Parathyroid adenoma (tissue), 2 donors: ENCODE results near the gene NFIX.

Source experiments
- H2AFZ ChIP-seq: fragments of 300-600 bp; sonication (generic); one replicate; pipeline ENCODE4 v1.7.0; 2017; ENCODE audit warnings: antibody characterized with exemption, mild to moderate bottlenecking
- H3K27ac ChIP-seq: fragments of 300-600 bp; sonication (generic); one replicate; pipeline ENCODE4 v1.7.0; 2017
- H3K27me3 ChIP-seq: fragments of 300-600 bp; sonication (generic); one replicate; pipeline ENCODE4 v1.7.0; 2017; ENCODE audit warnings: low read length; ENCODE audit not compliant: control insufficient read depth, insufficient read depth
- H3K36me3 ChIP-seq: fragments of 300-600 bp; sonication (generic); one replicate; pipeline ENCODE4 v1.7.0; 2017; ENCODE audit warnings: low read length; ENCODE audit not compliant: control insufficient read depth, insufficient read depth
- H3K4me1 ChIP-seq: fragments of 300-600 bp; sonication (generic); one replicate; pipeline ENCODE4 v1.7.0; 2017; ENCODE audit warnings: control low read depth
- H3K4me2 ChIP-seq: fragments of 300-600 bp; sonication (generic); one replicate; pipeline ENCODE4 v1.7.0; 2017; ENCODE audit warnings: low read length
- H3K4me3 ChIP-seq: fragments of 300-600 bp; sonication (generic); one replicate; pipeline ENCODE4 v1.7.0; 2017; ENCODE audit warnings: low read depth, low read length
- H3K79me2 ChIP-seq: fragments of 300-600 bp; sonication (generic); one replicate; pipeline ENCODE4 v1.7.0; 2017; ENCODE audit warnings: control low read depth
- H3K9ac ChIP-seq: fragments of 300-600 bp; sonication (generic); one replicate; pipeline ENCODE4 v1.7.0; 2017; ENCODE audit warnings: mild to moderate bottlenecking
- H3K9me3 ChIP-seq: fragments of 300-600 bp; sonication (generic); one replicate; pipeline ENCODE4 v1.7.0; 2017; ENCODE audit warnings: low read length; ENCODE audit not compliant: control insufficient read depth
- TF ChIP-seq, protein P1 (sequence below): fragments of 300-600 bp; sonication (generic); IDR thresholded peaks from one replicate; pipeline ENCODE4 v1.7.0; 2017; ENCODE audit warnings: antibody characterized with exemption, mild to moderate bottlenecking
- donor health status: primary hyperparathyroidism.

The NFIX gene

GRCh38 chr19:13039211-13039789 is 44.0 kb downstream of the NFIX start:
- Histone ChIP-seq H3K4me3 (no peak overlapping the region), H3K4me2 (no peak overlapping the region), H3K9ac (no peak overlapping the region), H3K79me2 (peaks cover 5% of the 10 kb centered on the region), H3K4me1 (no peaks in the 10 kb centered on the region), H3K36me3 (no peaks in the 10 kb centered on the region), H3K27ac (no peak overlapping the region), H3K9me3 (no peaks in the 10 kb centered on the region), H2AFZ (no peak overlapping the region), H3K27me3 (no peaks in the 10 kb centered on the region)
- TF ChIP-seq, protein P1, sequence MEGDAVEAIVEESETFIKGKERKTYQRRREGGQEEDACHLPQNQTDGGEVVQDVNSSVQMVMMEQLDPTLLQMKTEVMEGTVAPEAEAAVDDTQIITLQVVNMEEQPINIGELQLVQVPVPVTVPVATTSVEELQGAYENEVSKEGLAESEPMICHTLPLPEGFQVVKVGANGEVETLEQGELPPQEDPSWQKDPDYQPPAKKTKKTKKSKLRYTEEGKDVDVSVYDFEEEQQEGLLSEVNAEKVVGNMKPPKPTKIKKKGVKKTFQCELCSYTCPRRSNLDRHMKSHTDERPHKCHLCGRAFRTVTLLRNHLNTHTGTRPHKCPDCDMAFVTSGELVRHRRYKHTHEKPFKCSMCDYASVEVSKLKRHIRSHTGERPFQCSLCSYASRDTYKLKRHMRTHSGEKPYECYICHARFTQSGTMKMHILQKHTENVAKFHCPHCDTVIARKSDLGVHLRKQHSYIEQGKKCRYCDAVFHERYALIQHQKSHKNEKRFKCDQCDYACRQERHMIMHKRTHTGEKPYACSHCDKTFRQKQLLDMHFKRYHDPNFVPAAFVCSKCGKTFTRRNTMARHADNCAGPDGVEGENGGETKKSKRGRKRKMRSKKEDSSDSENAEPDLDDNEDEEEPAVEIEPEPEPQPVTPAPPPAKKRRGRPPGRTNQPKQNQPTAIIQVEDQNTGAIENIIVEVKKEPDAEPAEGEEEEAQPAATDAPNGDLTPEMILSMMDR = no peak

DNA sequence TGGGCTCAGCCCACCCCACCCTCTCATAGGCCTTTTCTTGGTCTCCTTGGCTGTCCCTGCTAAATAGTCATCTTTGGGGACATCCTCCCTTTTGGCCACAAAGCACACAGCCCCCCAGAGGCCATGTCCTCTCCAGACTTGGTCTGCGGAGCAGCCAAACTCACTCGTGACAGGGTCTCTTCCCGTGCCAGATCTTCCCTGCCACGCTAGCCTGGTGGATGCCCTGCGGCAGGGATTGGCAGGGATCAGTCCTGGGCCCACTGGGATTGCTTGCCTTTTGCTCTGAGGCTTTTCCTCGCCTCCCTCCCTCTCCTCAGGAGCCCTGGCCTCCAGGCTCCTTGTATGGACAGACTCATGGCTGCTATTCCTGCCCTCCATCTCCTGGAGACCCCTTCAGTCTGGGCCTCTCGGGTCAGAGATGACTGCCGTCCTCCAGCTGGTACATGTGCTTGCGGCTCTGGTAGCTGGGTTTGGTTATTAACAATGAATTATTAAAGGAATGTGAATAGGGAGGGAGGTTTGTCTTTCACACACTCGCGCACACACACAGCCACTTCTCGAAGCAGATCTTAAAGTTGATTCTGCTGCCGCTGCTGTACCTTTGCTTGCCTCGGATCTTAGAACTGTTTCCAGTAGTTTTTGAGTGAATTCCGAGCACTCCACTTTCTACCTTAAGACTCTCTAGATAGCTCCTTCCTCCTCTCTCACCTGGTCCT is 45.1 kb downstream of the NFIX start:
- no peak overlapping the region for H2AFZ ChIP-seq
- H3K79me2 ChIP-seq = peaks cover 5% of the 10 kb centered on the region
- no peaks in the 10 kb centered on the region for H3K27me3 ChIP-seq
- H3K9me3 ChIP-seq = no peaks in the 10 kb centered on the region
- no peak overlapping the region for H3K4me3 ChIP-seq
- H3K4me2 ChIP-seq = no peak overlapping the region
- H3K36me3 ChIP-seq = no peaks in the 10 kb centered on the region
- H3K9ac ChIP-seq = no peak overlapping the region
- TF ChIP-seq, protein P1 = no peak
- no peak overlapping the region for H3K27ac ChIP-seq
- H3K4me1 ChIP-seq = no peaks in the 10 kb centered on the region

- H3K4me3 ChIP-seq = no peak overlapping the region
- no peaks in the 10 kb centered on the region for H3K9me3 ChIP-seq
- no peaks in the 10 kb centered on the region for H3K27me3 ChIP-seq
- H3K79me2 ChIP-seq = peaks cover 5% of the 10 kb centered on the region
- no peak overlapping the region for H3K27ac ChIP-seq
- H3K36me3 ChIP-seq = no peaks in the 10 kb centered on the region
- H3K4me2 ChIP-seq = no peak overlapping the region
- no peaks in the 10 kb centered on the region for H3K4me1 ChIP-seq
- no peak overlapping the region for H3K9ac ChIP-seq
- TF ChIP-seq, protein P1 = no peak
- no peak overlapping the region for H2AFZ ChIP-seq
These were observed 45.6 kb downstream of the NFIX start for GRCh38 chr19:13040948-13041292.

DNA sequence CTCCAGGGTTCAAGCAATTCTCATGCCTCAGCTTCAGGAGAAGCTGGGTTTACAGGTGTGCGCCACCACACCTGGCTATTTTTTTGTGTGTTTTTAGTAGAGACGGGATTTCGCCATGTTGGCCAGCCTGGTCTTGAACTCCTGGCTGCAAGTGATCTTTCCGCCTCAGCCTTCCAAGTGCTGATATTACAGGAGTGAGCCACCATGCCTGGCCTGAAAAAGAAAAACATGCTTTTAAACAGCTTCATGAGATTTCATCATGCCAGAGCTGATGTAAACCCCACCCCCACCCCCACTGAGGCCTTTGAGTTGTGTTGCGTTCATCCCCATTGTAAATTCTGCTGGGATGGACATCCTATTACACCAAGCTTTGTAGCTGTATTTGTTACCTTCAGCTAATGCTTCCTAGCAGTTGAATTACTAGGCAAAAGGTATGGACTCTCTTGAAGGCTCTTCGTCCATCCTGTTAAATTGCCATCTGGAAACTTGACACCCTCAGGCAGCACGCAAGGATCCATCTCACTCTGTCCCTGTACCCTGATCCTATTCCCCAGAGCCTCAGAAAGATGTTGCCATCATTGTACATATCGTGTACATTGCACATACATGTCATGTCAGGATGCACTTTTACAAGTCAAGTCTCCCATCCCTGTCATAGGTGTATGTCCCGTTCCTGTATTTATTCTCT is 47.3 kb downstream of the NFIX start:
- no peaks in the 10 kb centered on the region for H3K9me3 ChIP-seq
- no peak overlapping the region for H3K4me2 ChIP-seq
- no peak overlapping the region for H3K27ac ChIP-seq
- no peak overlapping the region for H2AFZ ChIP-seq
- H3K79me2 ChIP-seq = no peaks in the 10 kb centered on the region
- TF ChIP-seq, protein P1 = no peak
- no peak overlapping the region for H3K4me3 ChIP-seq
- H3K27me3 ChIP-seq = no peaks in the 10 kb centered on the region
- H3K9ac ChIP-seq = no peak overlapping the region
- no peaks in the 10 kb centered on the region for H3K4me1 ChIP-seq
- no peaks in the 10 kb centered on the region for H3K36me3 ChIP-seq
